Transverse colon (tissue), 4 donors: ENCODE results near the gene ST6GAL1. TPM values are rescaled to one million over a fixed set of nuclear protein-coding genes. Genes with fewer than 3 reads are reported as not detected.

Source experiments
- DNase-seq: peaks from one replicate; pipeline ENCODE4 v3.0.0-alpha.2; 2019
- H3K27ac ChIP-seq, 4 donors: fragments of 200-600 bp; sonication (generic); 2 replicates each; pipeline ENCODE4 v1.5.1; 2016 to 2018; ENCODE audit warnings: inconsistent platforms in 4 of 4
- H3K27me3 ChIP-seq: fragments of 200-600 bp; sonication (generic); 2 replicates; pipeline ENCODE4 v1.5.1; 2017; ENCODE audit warnings: inconsistent platforms
- H3K36me3 ChIP-seq, 4 donors: fragments of 200-600 bp; sonication (generic); 2 replicates each; pipeline ENCODE4 v1.5.1; 2017 to 2019; ENCODE audit warnings: inconsistent platforms in 4 of 4
- H3K4me1 ChIP-seq, 4 donors: fragments of 200-600 bp; sonication (generic); 2 replicates each; pipeline ENCODE4 v1.5.1; 2017 to 2020; ENCODE audit warnings: inconsistent platforms in 4 of 4
- H3K4me3 ChIP-seq, 4 donors: fragments of 200-600 bp; sonication (generic); 1 replicate in 1 of 4; 2 replicates in 3 of 4; pipeline versions ENCODE4 v1.5.1 to v1.6.1; 2017 to 2019; ENCODE audit warnings: inconsistent platforms in 4 of 4
- H3K9me3 ChIP-seq, 2 donors: fragments of 200-600 bp; sonication (generic); 2 replicates each; pipeline ENCODE4 v1.5.1; 2017 to 2019; ENCODE audit warnings: inconsistent platforms in 2 of 2
- EP300 ChIP-seq: sonication (generic); formaldehyde crosslinking; IDR thresholded peaks from one replicate; pipeline ENCODE4 v1.6.1; 2017; ENCODE audit warnings: antibody characterized with exemption, low read depth
- POLR2A ChIP-seq: fragments of 450-650 bp; IDR thresholded peaks from one replicate; pipeline ENCODE4 v1.6.1; 2016; ENCODE audit warnings: antibody characterized with exemption, mild to moderate bottlenecking, moderate library complexity
- POLR2AphosphoS5 ChIP-seq, 3 donors: sonication (generic); formaldehyde crosslinking; IDR thresholded peaks; one replicate each; pipeline ENCODE4 v1.6.1; 2016; ENCODE audit warnings: antibody characterized with exemption in 3 of 3
- WGBS, 2 donors: methylation state at CpG; one replicate each; pipeline ENCODE4 v1.1.5; 2018; ENCODE audit warnings: low coverage in 1 of 2; 5-methylcytosine and 5-hydroxymethylcytosine counted together
- in situ Hi-C, 4 donors: fragments of 200-750 bp; cut with MboI; loops; one replicate each; pipeline versions ENCODE4 v1.15.0 to v1.15.1; 2017; ENCODE audit warnings: low sequenced_read_pairs in 3 of 4, low pct_ligation_motif_present in 1 of 4, low pct_unique_long_range_greater_than_20kb in 1 of 4
- intact Hi-C: fragments of 100-400 bp; cut with DNase I; formaldehyde crosslinking; loops from one replicate; pipeline ENCODE4 v1.15.1; 2023; ENCODE audit warnings: low total_unique reads
- total RNA-seq, 4 donors: library from RNA; depleted of rRNA; stranded (reverse); fragments of >200 nt; gene quantifications; one replicate each; pipeline ENCODE4 v1.1.0, GENCODE V29; 2016
- TF ChIP-seq, protein P1 (sequence below), 5 experiments: fragments of 200-600 bp in 3 of 5; fragments of 450-650 bp in 2 of 5; sonication (generic) in 3 of 5; IDR thresholded peaks; 1 replicate in 2 of 5; 2 replicates in 3 of 5; pipeline ENCODE4 v1.5.1; 2016 to 2017; ENCODE audit warnings: antibody characterized with exemption in 5 of 5, inconsistent platforms in 3 of 5, mild to moderate bottlenecking in 2 of 5, moderate library complexity in 1 of 5

The ST6GAL1 gene
- total RNA-seq, 4 donors from 2014 or later = 22.4 to 50.5 (median 31.2) TPM

DNA sequence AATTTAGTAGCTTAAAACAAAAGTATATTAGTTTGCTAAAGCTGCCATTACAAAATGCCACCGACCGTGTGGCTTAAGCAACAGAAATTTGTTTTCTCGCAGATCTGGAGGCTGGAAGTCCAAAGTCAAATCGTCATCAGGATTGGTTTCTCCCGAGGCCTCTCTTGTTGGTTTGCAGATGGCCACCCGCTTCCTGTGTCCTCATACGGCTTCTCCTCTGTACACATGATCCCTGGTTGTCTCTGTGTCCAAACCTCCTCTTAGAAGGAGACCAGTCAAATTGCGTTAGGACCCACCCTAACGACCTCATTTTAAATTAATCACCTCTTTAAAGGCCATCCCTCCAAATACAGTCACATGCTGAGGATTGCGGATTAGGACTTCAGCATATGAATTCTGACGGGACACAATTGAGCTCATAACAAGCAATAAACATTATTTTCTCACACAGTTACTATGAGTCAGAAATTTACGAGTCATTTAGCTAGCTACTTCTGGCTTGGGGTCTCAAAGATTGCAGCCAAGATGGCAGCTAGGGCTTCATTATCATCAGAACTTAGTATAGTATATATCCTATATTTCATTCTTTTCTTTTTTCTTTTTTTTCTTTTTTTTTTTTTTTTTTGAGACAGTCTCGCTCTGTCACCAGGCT, 150.6 kb downstream of the ST6GAL1 start:
- TF ChIP-seq, protein P1, sequence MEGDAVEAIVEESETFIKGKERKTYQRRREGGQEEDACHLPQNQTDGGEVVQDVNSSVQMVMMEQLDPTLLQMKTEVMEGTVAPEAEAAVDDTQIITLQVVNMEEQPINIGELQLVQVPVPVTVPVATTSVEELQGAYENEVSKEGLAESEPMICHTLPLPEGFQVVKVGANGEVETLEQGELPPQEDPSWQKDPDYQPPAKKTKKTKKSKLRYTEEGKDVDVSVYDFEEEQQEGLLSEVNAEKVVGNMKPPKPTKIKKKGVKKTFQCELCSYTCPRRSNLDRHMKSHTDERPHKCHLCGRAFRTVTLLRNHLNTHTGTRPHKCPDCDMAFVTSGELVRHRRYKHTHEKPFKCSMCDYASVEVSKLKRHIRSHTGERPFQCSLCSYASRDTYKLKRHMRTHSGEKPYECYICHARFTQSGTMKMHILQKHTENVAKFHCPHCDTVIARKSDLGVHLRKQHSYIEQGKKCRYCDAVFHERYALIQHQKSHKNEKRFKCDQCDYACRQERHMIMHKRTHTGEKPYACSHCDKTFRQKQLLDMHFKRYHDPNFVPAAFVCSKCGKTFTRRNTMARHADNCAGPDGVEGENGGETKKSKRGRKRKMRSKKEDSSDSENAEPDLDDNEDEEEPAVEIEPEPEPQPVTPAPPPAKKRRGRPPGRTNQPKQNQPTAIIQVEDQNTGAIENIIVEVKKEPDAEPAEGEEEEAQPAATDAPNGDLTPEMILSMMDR (IDR thresholded peaks at IDR 0.05) = no peak
- TF ChIP-seq EP300 (no peak), POLR2AphosphoS5 (IDR thresholded peaks at IDR 0.05) (no peak), POLR2A (no peak)
- no peaks in the 10 kb centered on the region for H3K9me3 ChIP-seq
- no peaks in the 10 kb centered on the region for H3K36me3 ChIP-seq
- H3K27me3 ChIP-seq = no peaks in the 10 kb centered on the region
- intact Hi-C loops = no loop called here
- H3K4me3 ChIP-seq = no peak overlapping the region
- no peak overlapping the region for H3K27ac ChIP-seq
- DNase-seq = no peak
- H3K4me1 ChIP-seq = peaks cover 0 to 6% (median 0%) of the 10 kb centered on the region in 4 donors
- WGBS, 2 donors = 90 to 93% methylated on average over 10 to 13 of the region's 13 CpGs
- in situ Hi-C loops = no loop called here

DNA sequence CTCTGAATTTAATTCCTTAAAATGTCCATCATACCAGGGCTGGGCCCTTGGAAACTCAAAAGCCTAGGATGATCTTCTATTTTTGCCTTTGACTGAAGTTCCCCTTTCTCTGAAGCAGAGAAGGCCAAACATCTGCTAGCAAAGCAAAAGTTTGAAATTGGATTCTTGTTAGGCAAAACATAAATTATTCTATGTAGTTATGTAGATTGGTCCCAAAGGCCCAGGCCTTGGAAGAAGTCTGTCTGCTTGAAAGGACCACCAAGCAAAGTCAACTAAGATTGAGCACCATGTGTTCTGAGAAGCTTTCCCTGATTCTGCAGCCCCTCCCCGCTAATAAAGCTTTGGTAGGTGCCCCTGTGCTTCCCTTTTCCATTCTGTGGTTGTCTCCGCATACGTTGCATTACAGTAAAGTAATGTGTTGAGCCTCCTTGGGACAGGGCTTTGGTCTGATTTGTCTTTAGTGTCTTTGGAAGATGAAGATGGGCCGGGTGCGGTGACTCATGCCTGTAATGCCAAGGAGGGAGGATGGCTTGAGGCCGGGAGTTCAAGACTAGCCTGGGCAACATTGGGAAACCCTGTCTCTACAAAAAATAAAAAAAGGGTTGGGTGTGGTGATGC, 152.5 kb downstream of the ST6GAL1 start:
- DNase-seq = no peak
- H3K9me3 ChIP-seq = peaks cover 0 to 14% of the 10 kb centered on the region in 2 donors
- no peak for TF ChIP-seq POLR2AphosphoS5 (IDR thresholded peaks at IDR 0.05)
- no peak for TF ChIP-seq EP300
- TF ChIP-seq POLR2A = no peak
- TF ChIP-seq, protein P1 (IDR thresholded peaks at IDR 0.05) = no peak
- H3K4me1 ChIP-seq = peaks cover 0 to 6% (median 0%) of the 10 kb centered on the region in 4 donors
- WGBS, 2 donors = 94 to 95% methylated on average over 5 to 6 of the region's 6 CpGs
- no peaks in the 10 kb centered on the region for H3K27me3 ChIP-seq
- in situ Hi-C loops (no loop called here), intact Hi-C loops (no loop called here)
- no peak overlapping the region for H3K4me3 ChIP-seq
- no peak overlapping the region for H3K27ac ChIP-seq
- no peaks in the 10 kb centered on the region for H3K36me3 ChIP-seq

DNA sequence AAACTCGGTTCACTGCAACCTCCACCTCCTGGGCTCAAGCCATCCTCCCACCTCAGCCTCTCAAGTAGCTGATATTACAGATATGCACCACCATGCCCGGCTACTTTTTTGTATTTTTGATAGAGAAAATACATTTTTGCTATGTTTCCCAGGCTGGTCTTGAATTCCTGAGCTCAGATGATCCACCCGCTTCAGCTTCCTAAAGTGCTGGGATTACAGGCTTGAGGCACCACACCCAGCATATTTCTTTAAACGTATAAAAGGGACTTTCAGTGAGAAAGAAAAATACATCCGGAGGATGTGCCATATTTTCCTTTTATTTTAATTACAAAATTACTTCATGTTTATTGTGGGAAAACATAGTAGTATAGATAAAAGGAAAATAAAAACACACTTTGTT, 153.8 kb downstream of the ST6GAL1 start:
- Histone ChIP-seq H3K36me3 (no peaks in the 10 kb centered on the region), H3K4me1 (peaks cover 0 to 6% (median 0%) of the 10 kb centered on the region in 4 donors), H3K27me3 (no peaks in the 10 kb centered on the region), H3K9me3 (peaks cover 0 to 21% of the 10 kb centered on the region in 2 donors), H3K4me3 (no peak overlapping the region), H3K27ac (no peak overlapping the region)
- WGBS, 2 donors = 58 to 63% methylated on average over 5 of the region's 5 CpGs
- no peak for DNase-seq
- TF ChIP-seq POLR2A (no peak), POLR2AphosphoS5 (IDR thresholded peaks at IDR 0.05) (no peak)
- in situ Hi-C loops = no loop called here
- intact Hi-C loops = no loop called here

DNA sequence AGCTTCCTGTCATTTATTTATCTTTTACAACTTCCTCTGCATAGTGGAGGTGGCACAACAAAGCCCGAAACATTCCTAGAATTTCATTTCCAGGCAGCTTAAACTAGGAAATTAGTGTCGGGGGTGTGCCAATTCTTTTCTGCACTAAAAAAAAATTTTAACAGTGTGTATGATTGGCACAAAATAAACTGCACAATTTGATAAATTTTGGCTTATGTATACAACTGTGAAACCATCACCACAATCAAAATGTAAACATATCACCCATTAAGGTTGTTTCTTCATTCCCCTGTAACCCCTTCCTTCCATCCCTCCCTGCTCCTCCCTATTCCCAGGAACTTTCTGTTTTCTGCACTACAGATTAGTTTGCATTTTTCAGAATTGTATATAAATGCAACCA, 154.3 kb downstream of the ST6GAL1 start:
- H3K4me3 ChIP-seq = no peak overlapping the region
- H3K9me3 ChIP-seq = peaks cover 4 to 23% of the 10 kb centered on the region in 2 donors
- in situ Hi-C loops = no loop called here
- H3K4me1 ChIP-seq = peaks cover 0 to 6% (median 0%) of the 10 kb centered on the region in 4 donors
- no peak for DNase-seq
- H3K36me3 ChIP-seq = no peaks in the 10 kb centered on the region
- intact Hi-C loops = no loop called here
- WGBS, 2 donors = 34 to 47% methylated on average over 2 of the region's 2 CpGs
- TF ChIP-seq, protein P1 (IDR thresholded peaks at IDR 0.05) = no peak
- TF ChIP-seq POLR2A = no peak
- H3K27me3 ChIP-seq = no peaks in the 10 kb centered on the region
- no peak overlapping the region for H3K27ac ChIP-seq
